HG02943 (cell line): Measurements from ENCODE around the gene TAL2.

ENCODE experiments used
- ATAC-seq: cut with Tn5 transposase; IDR thresholded peaks from one replicate; pipeline ENCODE4 v1.9.1; 2021; ENCODE audit warnings: mild to moderate bottlenecking, low read depth, moderate library complexity; ENCODE audit not compliant: unreplicated experiment

TAL2 gene

GRCh38 chr9:105673850-105674387 lies 11.7 kb downstream of the TAL2 start:
- ATAC-seq, result no peak

GRCh38 chr9:105676351-105676923 lies 14.2 kb downstream of the TAL2 start:
- no peak for ATAC-seq

- no peak for ATAC-seq
Measured at GRCh38 chr9:105678163-105678562, 15.9 kb downstream of the TAL2 start.

- ATAC-seq, result no peak
Measured at GRCh38 chr9:105678781-105679180, 16.5 kb downstream of the TAL2 start.

GRCh38 chr9:105679257-105680022 lies 17.2 kb downstream of the TAL2 start:
- no peak for ATAC-seq

- ATAC-seq, result no peak
Measured at GRCh38 chr9:105681313-105681712, 19.1 kb downstream of the TAL2 start.

- no peak for ATAC-seq
Measured at GRCh38 chr9:105681724-105682123, 19.5 kb downstream of the TAL2 start.

- no peak for ATAC-seq
Measured at GRCh38 chr9:105683688-105684275, 21.5 kb downstream of the TAL2 start.

- ATAC-seq, result no peak
Measured at GRCh38 chr9:105686936-105687335, 24.7 kb downstream of the TAL2 start.

- no peak for ATAC-seq
Measured at GRCh38 chr9:105690742-105691141, 28.5 kb downstream of the TAL2 start.

- peak; percentile 24 for ATAC-seq
Measured at GRCh38 chr9:105693435-105694189, 31.4 kb downstream of the TAL2 start.

GRCh38 chr9:105694190-105694847 lies 32.1 kb downstream of the TAL2 start, which contains the start of gene TMEM38B:
TSS of gene TMEM38B (plus strand) at chr9:105694541. CDS start at chr9:105694661, 120 bp downstream.
- ATAC-seq, result peak; percentile 80

- peak; percentile 72 for ATAC-seq
Measured at GRCh38 chr9:105694848-105695581, 32.8 kb downstream of the TAL2 start.

GRCh38 chr9:105696219-105696793 lies 34.0 kb downstream of the TAL2 start:
- ATAC-seq, result no peak

- ATAC-seq, result no peak
Measured at GRCh38 chr9:105697871-105698270, 35.6 kb downstream of the TAL2 start.

GRCh38 chr9:105698348-105698870 lies 36.2 kb downstream of the TAL2 start:
- ATAC-seq, result no peak

GRCh38 chr9:105700668-105701067 lies 38.4 kb downstream of the TAL2 start:
- no peak for ATAC-seq

- ATAC-seq, result no peak
Measured at GRCh38 chr9:105701145-105701544, 38.9 kb downstream of the TAL2 start.

- no peak for ATAC-seq
Measured at GRCh38 chr9:105702207-105702606, 40.0 kb downstream of the TAL2 start.
